ENCODE results near the gene UBTF.

Gene UBTF

DNA sequence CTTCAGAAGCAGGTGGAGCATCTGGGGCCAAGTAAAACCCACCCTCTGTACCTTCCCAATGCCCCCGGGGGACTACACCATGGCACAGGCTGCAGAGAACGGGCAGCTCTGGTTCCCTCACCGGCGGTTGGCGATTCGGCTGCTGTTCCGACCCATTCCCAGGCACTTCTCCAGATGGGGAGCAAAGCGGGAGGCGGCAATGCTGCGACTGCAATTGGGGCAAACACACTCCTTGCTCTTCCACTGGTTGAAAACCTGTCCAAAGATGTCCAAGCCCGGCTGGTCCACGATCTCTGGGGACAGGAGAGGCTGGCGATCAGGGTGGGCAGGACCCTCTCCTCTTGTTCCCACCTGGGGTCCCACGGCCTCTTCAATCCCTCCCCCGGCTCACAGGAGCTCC is 22.4 kb downstream of the UBTF start:
- DNase-seq (ENCODE audit: low spot score), result no peak

DNA sequence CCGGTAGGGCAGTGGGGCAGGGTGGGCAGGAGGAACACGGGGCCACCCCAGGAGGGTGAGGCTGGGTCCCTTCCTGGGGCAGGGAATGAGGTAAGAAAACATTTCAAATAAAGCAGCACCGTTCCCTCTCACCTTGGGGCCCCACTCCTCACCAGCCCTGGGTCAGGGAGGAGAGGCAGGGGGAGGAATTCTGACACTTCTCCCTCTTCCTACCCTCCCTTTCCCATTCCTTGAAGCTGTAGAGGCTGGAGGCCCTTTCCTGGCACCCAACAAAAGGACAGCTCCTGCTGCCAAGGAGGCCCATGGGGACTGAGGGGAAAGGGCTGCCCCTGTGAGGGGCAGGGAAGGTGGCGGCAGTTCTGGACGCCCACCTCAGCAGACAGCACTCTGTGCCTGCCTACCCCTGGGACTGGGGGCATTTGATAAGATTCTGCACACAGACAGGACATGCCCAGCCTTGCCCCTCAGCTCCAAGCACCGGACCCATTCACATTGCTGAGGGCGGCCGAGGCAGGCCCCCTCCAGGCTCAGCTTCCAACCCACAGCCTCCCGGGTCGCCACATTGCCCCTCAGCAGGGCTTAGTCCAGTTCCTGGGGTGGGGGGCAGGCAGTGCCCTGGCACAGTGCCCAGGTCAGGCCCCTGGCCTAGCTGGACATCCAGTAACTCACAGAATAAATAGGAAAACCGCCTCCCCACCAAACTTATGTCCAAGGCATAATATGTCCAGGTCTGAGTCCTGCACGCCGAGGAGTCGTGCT is 26.0 kb downstream of the UBTF start:
- no peak for DNase-seq (ENCODE audit: low spot score)

DNA sequence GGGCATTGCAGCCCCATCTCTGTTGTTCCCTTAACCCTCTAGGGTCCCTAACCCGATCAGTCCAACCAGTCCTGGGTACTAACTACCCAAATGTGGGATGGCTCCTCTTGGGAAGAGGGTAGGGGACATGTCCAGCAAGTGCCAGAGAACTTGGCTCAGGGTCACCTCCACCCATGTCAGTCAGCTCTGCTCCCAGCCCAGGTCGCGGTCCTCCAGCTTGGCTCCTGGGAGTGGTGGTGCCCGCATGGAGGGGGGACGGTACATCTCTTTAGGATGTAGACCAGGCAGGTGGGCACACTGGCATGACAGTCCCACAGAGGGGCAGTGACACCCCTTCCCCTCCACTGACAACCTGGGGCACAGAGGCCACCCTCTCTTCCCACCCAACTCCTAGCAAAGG is 26.7 kb downstream of the UBTF start:
- no peak for DNase-seq (ENCODE audit: low spot score)

DNA sequence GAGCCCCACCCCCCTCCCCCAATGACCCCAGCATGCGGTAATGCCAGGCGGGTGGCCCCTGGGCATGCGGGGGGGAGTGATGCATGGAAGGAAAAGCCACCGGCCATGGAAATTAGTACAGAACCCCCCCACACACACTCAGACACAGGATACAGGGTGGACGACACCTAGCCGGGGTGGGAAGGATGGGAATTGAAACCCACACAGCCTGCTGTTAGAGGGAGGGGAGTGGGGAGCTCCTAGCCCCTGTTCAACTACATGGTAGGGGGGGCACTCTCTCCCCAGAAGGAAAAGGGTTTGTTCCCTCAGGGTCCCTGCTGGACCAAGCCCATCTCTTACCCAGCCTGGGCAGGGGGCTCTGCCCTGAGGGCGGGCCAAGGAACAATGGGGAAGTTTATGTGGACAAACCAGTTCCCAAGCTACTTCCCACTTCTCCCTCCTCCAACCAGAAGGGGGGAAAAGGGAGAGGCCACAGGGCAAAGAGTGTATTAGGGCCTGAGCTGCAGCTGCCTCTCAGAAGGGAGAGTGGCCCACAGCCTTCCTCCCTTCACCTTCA is 27.5 kb downstream of the UBTF start:
- no peak for DNase-seq (ENCODE audit: low spot score)

DNA sequence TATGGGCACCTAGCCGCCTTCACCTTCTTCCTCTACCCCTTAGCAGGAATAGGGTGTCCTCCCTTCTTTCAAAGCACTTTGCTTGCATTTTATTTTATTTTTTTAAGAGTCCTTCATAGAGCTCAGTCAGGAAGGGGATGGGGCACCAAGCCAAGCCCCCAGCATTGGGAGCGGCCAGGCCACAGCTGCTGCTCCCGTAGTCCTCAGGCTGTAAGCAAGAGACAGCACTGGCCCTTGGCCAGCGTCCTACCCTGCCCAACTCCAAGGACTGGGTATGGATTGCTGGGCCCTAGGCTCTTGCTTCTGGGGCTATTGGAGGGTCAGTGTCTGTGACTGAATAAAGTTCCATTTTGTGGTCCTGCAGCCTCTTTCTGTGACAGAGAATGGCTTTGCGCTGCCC is 28.1 kb downstream of the UBTF start:
- no peak for DNase-seq (ENCODE audit: low spot score)

DNA sequence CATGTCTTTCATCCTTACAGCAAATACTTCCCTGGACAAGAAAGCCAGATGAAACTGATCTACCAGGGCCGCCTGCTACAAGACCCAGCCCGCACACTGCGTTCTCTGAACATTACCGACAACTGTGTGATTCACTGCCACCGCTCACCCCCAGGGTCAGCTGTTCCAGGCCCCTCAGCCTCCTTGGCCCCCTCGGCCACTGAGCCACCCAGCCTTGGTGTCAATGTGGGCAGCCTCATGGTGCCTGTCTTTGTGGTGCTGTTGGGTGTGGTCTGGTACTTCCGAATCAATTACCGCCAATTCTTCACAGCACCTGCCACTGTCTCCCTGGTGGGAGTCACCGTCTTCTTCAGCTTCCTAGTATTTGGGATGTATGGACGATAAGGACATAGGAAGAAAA is 29.0 kb downstream of the UBTF start:
- no peak for DNase-seq (ENCODE audit: low spot score)

DNA sequence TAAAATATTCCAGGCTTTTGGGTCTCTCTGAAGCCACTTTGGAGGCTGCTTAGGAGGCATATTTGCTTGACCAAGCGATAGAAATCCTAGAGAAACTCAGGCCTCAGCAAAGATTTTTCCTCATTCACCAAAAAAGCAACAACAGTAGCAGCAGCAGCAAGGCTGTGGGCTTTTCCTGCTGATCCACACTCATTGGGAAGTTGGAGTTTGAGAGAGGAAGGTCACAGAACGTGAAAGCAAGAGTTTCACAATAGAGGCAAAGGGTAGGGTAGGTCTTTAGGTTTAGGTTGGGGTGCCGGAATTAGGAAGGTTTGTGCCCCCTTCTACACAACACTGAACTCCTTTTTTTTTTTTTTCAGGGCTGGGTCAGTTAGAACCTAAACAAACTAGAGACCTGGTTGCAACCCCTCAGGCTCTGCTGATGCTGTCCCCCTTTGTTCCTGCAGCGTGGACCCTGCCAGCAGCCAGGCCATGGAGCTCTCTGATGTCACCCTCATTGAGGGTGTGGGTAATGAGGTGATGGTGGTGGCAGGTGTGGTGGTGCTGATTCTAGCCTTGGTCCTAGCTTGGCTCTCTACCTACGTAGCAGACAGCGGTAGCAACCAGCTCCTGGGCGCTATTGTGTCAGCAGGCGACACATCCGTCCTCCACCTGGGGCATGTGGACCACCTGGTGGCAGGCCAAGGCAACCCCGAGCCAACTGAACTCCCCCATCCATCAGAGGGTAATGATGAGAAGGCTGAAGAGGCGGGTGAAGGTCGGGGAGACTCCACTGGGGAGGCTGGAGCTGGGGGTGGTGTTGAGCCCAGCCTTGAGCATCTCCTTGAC is 30.7 kb downstream of the UBTF start:
- no peak for DNase-seq (ENCODE audit: low spot score)

DNA sequence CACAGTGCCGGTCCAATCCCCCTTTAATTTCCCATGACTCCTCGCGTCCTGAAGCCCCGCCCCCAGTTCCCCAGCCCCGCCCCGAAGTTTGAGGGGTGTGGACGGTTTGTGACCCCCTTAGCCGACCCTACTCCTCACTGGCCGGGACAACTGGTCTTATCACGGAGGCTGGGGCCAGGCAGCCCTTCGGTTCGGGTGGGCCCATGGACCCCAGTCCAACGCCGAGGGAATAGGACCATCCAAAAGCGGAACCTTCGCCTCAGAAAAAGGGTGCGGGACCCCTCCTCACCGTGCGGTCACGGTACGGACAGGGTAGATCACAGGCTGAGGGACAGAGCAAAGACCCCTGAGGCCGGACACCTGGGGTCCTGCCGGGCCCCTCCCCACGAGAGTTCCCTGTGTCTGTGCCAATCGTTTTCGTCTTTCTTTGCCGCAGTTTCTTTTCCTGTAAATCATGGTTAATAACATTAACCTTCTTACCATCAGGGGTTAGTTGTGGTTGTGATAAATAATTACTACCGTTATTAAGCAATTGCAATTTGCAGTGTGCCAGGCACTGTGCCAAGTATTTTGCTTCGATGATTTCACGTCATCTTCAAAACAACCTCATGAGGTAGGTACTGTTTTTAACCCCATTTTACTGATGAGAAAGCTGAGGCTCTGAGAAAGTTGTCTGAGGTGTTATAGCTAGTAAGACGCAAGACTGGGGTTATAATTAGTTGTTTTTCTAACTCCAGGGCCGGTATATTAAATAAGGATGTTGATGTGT is 32.2 kb downstream of the UBTF start:
- no peak for DNase-seq (ENCODE audit: low spot score)

DNA sequence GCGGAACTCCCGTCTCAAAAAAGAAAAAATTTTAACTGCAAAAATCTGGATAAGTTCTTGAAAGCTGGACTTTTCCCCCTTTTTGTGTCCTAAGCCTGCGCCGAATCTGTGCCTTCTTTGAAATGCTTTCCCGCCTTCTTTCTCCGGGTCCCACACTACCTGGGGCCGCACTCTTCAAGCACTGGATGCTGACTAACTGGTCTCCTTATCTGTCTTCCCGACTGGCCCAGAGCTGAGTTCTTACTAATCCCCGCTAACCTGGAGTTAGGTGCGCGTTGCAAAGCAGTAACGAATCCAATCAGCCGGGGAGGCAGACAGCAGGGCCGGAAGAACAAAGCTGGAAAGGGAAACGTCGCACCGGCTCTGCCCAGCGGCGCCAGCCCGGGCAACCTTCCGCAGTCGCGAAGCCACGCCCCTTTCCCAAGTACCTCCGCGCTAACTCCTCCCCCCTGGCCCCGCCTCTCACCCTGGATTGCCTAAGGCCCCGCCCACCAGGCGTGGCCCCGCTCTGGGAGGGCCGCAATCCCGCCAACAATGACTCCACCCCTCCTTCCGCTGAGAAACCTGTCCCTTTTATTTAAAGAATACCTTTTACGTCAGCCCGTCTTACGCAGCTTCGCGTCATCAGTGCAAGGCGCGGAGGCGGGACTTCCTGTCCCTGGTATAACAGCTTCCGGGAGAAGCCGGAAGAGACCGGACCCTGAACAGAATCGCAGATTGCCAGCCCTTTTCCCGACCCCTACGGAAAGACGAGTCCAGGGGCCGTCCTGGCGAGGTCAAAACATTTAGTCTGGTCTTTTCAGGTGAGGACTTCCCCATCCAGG is 33.0 kb downstream of the UBTF start, which contains the start of gene TMUB2:
Gene TMUB2, plus strand, starts transcription at position 666 of the 824 bp plus-strand sequence. CDS start 737 bp downstream, outside the sequence.
- peak; percentile 98 for DNase-seq (ENCODE audit: low spot score)

DNA sequence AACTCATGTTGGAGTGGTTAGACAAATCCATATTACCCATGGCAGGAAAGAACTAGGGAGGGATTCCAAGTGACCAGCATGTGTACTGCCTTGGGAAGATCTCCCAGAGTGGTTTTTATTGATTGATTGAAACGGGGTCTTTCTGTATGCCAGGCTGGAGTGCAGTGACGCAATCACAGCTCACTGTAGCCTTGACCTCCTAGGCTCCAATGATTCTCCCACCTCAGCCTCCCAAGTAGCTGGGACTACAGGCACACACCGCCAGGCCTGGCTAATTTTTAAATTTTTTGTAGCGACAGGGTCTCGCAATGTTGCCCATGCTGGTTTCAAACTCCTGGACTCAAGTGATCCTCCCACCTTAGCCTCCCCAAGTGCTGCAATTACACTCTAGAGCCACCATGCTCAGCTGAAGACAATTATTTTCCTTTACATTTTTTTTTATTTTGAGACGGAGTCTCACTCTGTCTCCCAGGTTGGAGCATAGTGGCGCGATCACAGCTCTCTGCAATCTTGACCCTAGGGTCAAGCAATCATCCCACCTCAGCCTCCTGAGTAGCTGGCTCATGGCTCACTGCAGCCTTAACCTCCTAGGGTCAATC is 35.2 kb downstream of the UBTF start:
- DNase-seq (ENCODE audit: low spot score), result no peak

DNA sequence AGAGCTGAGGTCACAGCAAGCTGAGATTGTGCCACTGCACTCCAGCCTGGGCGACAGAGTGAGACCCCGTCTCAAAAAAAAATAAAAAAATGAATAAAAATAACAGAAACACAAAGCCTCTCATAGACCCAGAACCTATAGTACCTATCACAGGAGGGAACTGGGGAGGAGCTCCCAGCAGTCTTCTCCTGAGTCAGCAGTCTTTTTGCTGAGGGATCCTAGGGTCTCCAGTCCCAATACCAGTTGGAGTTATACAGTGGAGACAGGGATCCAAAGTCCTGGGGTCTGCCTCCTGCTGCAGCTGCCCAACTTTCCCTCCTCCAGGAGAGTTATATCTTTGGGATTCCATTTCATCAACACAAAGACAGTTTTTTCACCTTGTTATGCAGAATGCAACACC is 36.5 kb downstream of the UBTF start:
- no peak for DNase-seq (ENCODE audit: low spot score)

DNA sequence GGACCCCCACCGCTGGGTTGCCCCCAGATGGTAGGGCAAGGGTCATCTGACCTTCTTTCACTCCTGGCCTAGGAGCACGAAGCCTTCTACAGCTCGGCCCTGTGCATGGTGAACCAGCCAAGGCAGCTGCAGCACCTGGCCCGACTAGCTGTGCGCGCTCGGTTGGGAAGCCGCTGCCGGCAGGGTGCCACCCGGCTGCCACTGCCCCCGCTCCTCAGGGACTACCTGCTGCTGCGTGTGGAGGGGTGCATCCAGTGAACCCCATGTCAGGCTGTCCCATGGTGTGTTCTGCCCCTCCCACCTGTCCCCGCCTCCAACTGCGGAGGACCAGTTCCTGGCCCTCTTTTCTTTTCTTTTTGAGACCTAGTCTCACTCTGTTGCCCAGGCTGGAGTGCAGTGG is 41.3 kb downstream of the UBTF start:
- DNase-seq (ENCODE audit: low spot score), result no peak

DNA sequence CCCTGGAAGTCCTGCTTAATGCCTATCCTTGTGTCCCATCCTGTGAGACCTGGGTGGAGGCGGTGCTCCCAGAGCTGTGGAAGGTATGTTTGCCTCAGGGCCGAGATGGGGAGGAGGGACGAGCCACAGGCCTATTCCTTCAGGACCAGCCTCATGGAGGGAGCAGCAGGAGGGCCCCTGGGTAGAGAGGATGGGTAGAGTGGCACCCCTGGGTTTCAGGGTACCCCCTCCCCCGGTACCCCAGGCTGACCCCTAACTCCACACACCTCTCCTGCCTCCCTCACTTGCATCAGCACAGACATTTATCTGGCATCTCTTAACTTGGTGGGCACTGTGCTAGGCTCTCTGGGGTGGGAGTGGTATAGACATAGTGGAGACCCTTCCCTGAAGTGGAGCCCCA is 41.8 kb downstream of the UBTF start:
- DNase-seq (ENCODE audit: low spot score), result no peak

DNA sequence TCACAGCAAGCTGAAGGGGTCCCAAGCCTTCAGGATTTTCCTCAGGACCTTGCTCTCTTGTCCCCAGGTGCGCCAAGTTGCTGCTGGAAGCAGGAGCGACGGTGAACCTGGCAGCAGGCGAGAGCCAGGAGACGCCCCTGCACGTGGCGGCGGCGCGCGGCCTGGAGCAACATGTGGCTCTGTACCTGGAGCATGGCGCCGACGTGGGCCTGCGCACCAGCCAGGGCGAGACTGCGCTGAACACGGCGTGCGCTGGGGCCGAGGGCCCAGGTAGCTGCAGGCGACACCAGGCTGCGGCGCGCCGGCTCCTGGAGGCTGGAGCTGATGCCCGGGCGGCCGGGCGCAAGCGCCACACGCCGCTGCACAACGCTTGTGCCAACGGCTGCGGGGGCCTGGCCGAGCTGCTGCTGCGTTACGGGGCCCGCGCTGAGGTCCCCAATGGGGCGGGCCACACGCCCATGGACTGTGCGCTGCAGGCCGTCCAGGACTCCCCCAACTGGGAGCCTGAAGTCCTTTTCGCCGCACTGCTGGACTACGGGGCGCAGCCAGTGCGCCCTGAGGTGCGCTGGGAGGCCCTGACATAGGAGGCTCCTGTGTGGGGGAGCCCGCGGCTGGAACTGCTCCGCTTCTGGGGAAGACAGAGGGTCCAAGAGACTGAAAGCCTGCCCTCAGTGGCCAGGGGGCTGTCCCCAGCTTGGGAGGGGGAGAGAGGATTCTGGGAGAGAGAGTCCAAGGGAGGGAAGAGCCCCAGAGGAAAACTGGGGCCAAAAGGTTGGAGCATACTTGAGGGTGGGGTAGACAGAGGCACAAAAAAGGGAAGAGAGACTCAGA is 42.6 kb downstream of the UBTF start:
- DNase-seq (ENCODE audit: low spot score), result no peak

DNA sequence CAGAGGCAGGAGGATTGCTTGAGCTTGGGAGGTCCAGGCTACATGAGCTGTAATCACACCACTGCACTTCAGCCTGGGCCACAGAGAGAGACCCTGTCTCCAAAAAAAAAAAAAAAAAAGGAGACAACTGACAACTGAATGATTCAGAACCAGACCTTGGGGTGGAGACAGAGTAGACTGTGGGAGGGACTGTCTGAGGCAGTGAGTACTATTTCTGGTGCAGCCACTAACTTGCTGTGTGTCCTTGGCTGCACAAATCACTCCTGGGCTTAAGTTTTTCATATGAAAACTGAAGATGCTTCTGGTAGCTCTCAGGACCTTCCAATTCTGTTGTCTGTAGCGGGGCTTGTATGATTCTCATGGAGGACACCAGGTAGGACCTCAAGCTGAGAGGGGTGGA is 43.2 kb downstream of the UBTF start:
- DNase-seq (ENCODE audit: low spot score), result no peak

DNA sequence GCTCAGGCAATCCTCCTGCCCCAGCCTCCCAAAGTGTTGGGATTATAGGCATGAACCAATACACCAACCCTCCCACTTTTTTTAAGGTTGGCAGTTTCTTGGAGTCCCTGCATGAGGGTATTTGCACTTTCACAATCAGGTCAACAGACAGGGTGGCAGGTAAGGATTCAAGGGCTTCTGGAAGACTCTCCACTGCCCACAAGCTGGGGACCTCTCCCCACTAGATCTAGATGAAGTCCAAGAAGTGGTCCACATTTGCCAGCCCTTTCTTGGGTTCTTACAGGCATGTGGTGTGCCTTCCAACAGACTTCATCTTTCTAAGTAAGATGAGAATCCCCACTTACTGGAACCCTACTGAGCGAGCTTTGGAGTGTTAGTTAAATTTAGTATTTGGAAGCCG is 45.0 kb downstream of the UBTF start:
- no peak for DNase-seq (ENCODE audit: low spot score)

DNA sequence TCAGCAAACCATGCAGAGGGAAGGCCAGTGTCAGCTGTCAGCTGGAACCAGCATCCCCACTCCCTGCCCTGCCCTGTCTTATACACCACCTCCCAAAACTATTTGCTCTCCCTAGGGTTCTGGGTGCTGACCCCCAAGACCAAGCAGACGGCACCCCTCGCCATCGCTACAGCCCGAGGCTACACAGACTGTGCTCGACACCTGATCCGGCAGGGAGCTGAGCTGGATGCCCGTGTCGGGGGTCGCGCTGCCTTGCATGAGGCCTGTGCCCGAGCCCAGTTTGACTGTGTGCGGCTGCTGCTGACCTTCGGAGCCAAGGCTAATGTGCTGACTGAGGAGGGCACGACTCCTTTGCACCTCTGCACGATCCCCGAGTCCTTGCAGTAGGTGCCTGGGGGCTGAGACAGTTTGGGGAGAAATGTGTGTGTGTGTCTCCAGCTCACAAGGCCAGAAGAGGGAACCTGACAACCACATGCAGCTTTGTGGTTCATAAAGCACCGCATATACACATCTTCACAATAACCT is 47.5 kb downstream of the UBTF start:
- DNase-seq (ENCODE audit: low spot score), result no peak

DNA sequence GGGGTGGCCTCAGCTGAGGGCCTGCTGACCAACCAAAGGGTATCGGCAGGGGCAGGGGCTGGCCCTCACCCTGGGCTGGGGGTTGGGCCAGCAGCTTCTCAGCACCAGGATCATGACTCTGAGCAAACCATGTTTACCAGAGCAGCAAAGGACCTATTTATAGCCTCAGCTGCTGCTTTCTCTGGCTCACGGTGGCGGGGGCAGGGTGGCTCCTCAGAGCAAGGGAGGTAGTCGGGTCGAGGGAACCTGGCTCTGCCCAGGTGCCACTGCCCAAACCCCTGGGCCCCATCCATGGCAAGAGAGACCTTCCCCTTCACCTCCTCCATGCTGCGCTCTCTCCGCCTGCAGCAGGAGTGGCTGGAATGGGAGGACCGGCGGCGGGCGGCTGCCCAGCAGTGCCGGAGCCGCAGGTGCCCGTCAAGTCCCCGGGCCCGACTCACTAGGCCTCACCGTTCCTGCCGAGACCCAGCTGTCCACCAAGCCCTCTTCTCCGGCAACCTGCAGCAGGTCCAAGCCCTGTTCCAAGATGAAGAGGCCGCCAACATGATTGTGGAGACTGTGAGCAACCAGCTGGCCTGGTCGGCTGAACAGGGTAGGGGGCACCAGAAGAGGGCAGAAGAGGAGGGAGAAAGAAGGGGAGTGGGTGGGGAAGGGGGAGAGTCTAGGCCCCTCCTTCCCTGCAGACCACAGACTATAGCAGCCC is 48.8 kb downstream of the UBTF start, which contains the start of gene ASB16:
Gene ASB16, plus strand, starts transcription at position 206 of the 703 bp plus-strand sequence. Its CDS starts 86 bp downstream, at position 292.
- no peak for DNase-seq (ENCODE audit: low spot score)

DNA sequence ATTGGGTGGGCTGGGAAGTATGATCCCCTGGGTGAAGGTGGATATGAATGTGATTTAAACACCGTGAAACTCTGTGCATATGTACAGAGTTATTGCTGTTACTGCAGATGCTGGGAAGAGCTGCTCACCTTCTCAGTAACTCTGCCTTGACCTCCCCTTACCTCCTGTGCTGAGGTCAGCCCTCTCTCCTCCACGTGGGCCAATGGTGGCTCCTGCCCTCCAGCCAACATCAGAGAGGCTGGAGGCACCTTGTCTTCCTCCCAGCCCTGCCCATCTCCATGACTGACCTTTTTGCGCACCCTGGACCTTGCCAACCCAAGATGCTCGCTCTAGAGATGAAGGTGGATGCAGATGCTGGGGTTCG is 49.4 kb downstream of the UBTF start:
- DNase-seq (ENCODE audit: low spot score), result no peak
